K562 (cell line): ENCODE data around the gene ATP6V0E1. TPM values are rescaled to one million over a fixed set of nuclear protein-coding genes. Genes with fewer than 3 reads are reported as not detected.

Source experiments
- ATAC-seq: fragments of 200-7000 bp; cut with Tn5 transposase; 3 replicates; pipeline ENCODE4 v1.9.1; 2020; ENCODE audit warnings: moderate library complexity
- BruUV-seq: library from RNA; stranded (reverse); fragments of 400-500 nt; replicated peaks from 2 replicates; lab custom pipeline; 2021; lab: Mats Ljungman, UMichigan
- CTCF ChIA-PET: fragments of 300-600 bp; formaldehyde crosslinking; extraction: SDS; loops from one replicate; lab custom pipeline; 2021; ENCODE audit warnings: low intra/inter-chr PET ratio; lab: Yijun Ruan, JAX
- POLR2A ChIA-PET: fragments of 300-600, 350-650 bp; sonication (Branson Sonifier 250); formaldehyde crosslinking; extraction: SDS; loops from one replicate; lab custom pipeline; 2021; ENCODE audit warnings: antibody characterized with exemption, inconsistent platforms; lab: Yijun Ruan, JAX
- DNase-seq, 4 experiments: peaks; one replicate each; pipeline versions ENCODE4 v3.0.0 to v3.0.0-alpha.2; 2011 to 2018; ENCODE audit warnings: low spot score in 3 of 4, mixed read lengths in 3 of 4; ENCODE audit errors: extremely low read depth in 1 of 4
- FAIRE-seq: peaks from 2 replicates; lab custom pipeline; 2011; peaks lifted over from hg19 to GRCh38; lab: Jason Lieb, UNC
- H2AFZ ChIP-seq: 2 replicates; pipeline ENCODE4 v1.6.0; 2011; ENCODE audit warnings: low read depth, low read length, control low read depth, inconsistent platforms
- H3K27ac ChIP-seq: fragments of 200-600 bp; 3 replicates; pipeline ENCODE4 v1.8.0; 2011; ENCODE audit warnings: low read depth, mild to moderate bottlenecking, control low read depth, inconsistent platforms, low read length, moderate library complexity, mixed read lengths; ENCODE audit errors: extremely low read depth
- H3K27me3 ChIP-seq, 2 experiments: fragments of 300-600 bp in 1 of 2; 2 replicates in 1 of 2; 3 replicates in 1 of 2; pipeline versions ENCODE4 v1.6.0 to v1.8.0; 2011; ENCODE audit warnings: inconsistent platforms in 2 of 2, low read length in 2 of 2, mild to moderate bottlenecking in 1 of 2, mixed read lengths in 1 of 2, moderate library complexity in 1 of 2; ENCODE audit not compliant: control insufficient read depth in 2 of 2, insufficient read depth in 2 of 2
- H3K36me3 ChIP-seq: fragments of 300-600 bp; 3 replicates; pipeline ENCODE4 v1.8.0; 2011; ENCODE audit warnings: mild to moderate bottlenecking, low read length, inconsistent platforms; ENCODE audit not compliant: control insufficient read depth, insufficient read depth
- H3K4me1 ChIP-seq, 2 experiments: fragments of 200-600 bp in 1 of 2; replicated peaks in 1 of 2; 2 replicates in 1 of 2; 3 replicates in 1 of 2; pipeline versions ENCODE4 v1.5.1 to v1.8.0; 2011; ENCODE audit warnings: inconsistent platforms in 2 of 2, low read length in 2 of 2, mild to moderate bottlenecking in 1 of 2, mixed read lengths in 1 of 2, moderate library complexity in 1 of 2; ENCODE audit not compliant: control insufficient read depth in 2 of 2, insufficient read depth in 2 of 2
- H3K4me2 ChIP-seq: 2 replicates; pipeline ENCODE4 v1.6.1; 2011; ENCODE audit warnings: low read length, control low read depth, inconsistent platforms, mixed read lengths; ENCODE audit not compliant: insufficient read depth
- H3K4me3 ChIP-seq: fragments of 200-600 bp; sonication (generic), shearing (Covaris generic); 2 replicates; pipeline ENCODE4 v1.5.1; 2016; ENCODE audit warnings: control low read depth, inconsistent platforms
- H3K79me2 ChIP-seq: fragments of 200-600 bp; 3 replicates; pipeline ENCODE4 v1.8.0; 2011; ENCODE audit warnings: low read length, inconsistent platforms; ENCODE audit not compliant: control insufficient read depth, insufficient read depth
- H3K9ac ChIP-seq, 2 experiments: 2 replicates each; pipeline versions ENCODE4 v1.6.0 to v1.6.1; 2011; ENCODE audit warnings: low read depth in 2 of 2, low read length in 2 of 2, control low read depth in 1 of 2, inconsistent platforms in 1 of 2, mild to moderate bottlenecking in 1 of 2, mixed read lengths in 1 of 2; ENCODE audit not compliant: insufficient read depth in 1 of 2
- H3K9me1 ChIP-seq: one replicate; pipeline ENCODE4 v1.6.0; 2011; ENCODE audit warnings: inconsistent platforms, mild to moderate bottlenecking, low read length, moderate library complexity; ENCODE audit not compliant: control insufficient read depth, insufficient read depth
- H3K9me3 ChIP-seq: replicated peaks from 2 replicates; pipeline ENCODE4 v1.5.1; 2011; ENCODE audit warnings: low read depth, low read length, inconsistent platforms; ENCODE audit not compliant: control insufficient read depth, insufficient read depth
- H4K20me1 ChIP-seq: replicated peaks from 2 replicates; pipeline ENCODE4 v1.6.1; 2011; ENCODE audit warnings: low read length, inconsistent platforms, mixed read lengths; ENCODE audit not compliant: control insufficient read depth, insufficient read depth
- ARID2 ChIP-seq: fragments of 450-650 bp; IDR thresholded peaks from 2 replicates; pipeline ENCODE4 v1.6.1; 2017; ENCODE audit warnings: antibody characterized with exemption, mild to moderate bottlenecking
- CBFB ChIP-seq: sonication (generic); formaldehyde crosslinking; IDR thresholded peaks from 2 replicates; pipeline ENCODE4 v1.4.0; 2020; ENCODE audit warnings: mild to moderate bottlenecking, missing genetic modification reagents
- CBX2 ChIP-seq: fragments of 200-600 bp; sonication (generic); IDR thresholded peaks from one replicate; pipeline ENCODE4 v1.6.1; 2012; ENCODE audit warnings: mild to moderate bottlenecking, low read length, inconsistent platforms; ENCODE audit not compliant: insufficient read depth, poor library complexity, severe bottlenecking
- CBX3 ChIP-seq, 2 experiments: IDR thresholded peaks; 1 replicate in 1 of 2; 2 replicates in 1 of 2; pipeline ENCODE4 v1.6.1; 2012; ENCODE audit warnings: inconsistent platforms in 2 of 2, low read length in 2 of 2, borderline replicate concordance in 1 of 2, control low read depth in 1 of 2
- E2F1 ChIP-seq: sonication (generic); formaldehyde crosslinking; IDR thresholded peaks from 2 replicates; pipeline ENCODE4 v1.8.1; 2023; ENCODE audit warnings: mild to moderate bottlenecking, missing genetic modification reagents, moderate library complexity
- RBM22 ChIP-seq: fragments of 200-400 bp; formaldehyde crosslinking; IDR thresholded peaks from 2 replicates; pipeline ENCODE4 v1.6.1; 2018; ENCODE audit warnings: low read length, low read depth; ENCODE audit not compliant: poor library complexity, severe bottlenecking
- SMARCB1 ChIP-seq: IDR thresholded peaks from 2 replicates; pipeline ENCODE4 v1.6.1; 2011; ENCODE audit warnings: improper control_type of control experiment, low read depth; ENCODE audit not compliant: insufficient read length
- TSHZ1 ChIP-seq: fragments of 250-450 bp; sonication (Bioruptor Pico); IDR thresholded peaks from 2 replicates; pipeline ENCODE4 v1.4.0; 2020; ENCODE audit warnings: mild to moderate bottlenecking, moderate library complexity
- ZFX ChIP-seq: sonication (generic); formaldehyde crosslinking; IDR thresholded peaks from 2 replicates; pipeline ENCODE4 v1.8.0; 2022; ENCODE audit warnings: mild to moderate bottlenecking, missing genetic modification reagents, moderate library complexity
- ZNF778 ChIP-seq: fragments of 450-650 bp; formaldehyde crosslinking; IDR thresholded peaks from 2 replicates; pipeline ENCODE4 v1.4.0; 2020; ENCODE audit warnings: mild to moderate bottlenecking, moderate library complexity
- WGBS: fragments of 100-300 bp; shearing (Covaris generic); methylation state at CpG from one replicate; pipeline ENCODE4 v1.1.6; 2016; ENCODE audit warnings: low coverage, mixed read lengths; ENCODE audit not compliant: insufficient coverage; ENCODE audit errors: missing lambda C conversion rate; 5-methylcytosine and 5-hydroxymethylcytosine counted together
- in situ Hi-C: fragments of 300-500 bp; cut with MboI; formaldehyde crosslinking; loops from 4 replicates; pipeline ENCODE4 v1.15.0; 2018; ENCODE audit warnings: inconsistent platforms, mixed read lengths
- intact Hi-C: fragments of 100-400 bp; cut with micrococcal nuclease; formaldehyde crosslinking; loops from 2 replicates; pipeline ENCODE4 v1.14.2; 2022
- polyA plus RNA-seq, 8 experiments: library from polyadenylated mRNA; depleted of rRNA in 4 of 8; stranded (reverse) in 5 of 8; unstranded in 3 of 8; fragments of >200 nt; fragmentation: Nextera tagmentation in 2 of 8; fragmentation: Illumina TruSeq in 1 of 8; extraction: Ambion mirVana in 2 of 8; extraction: Trizol in 1 of 8; gene quantifications; 2 replicates each; pipeline versions ENCODE4 v1.2.1 to v1.2.3, GENCODE V29; 2011 to 2014; ENCODE audit warnings: inconsistent platforms in 1 of 8, missing spikeins in 1 of 8
- total RNA-seq, 7 experiments: library from RNA; depleted of rRNA in 6 of 7; stranded (reverse); fragments of >200 nt in 6 of 7; fragmentation: Illumina TruSeq in 2 of 7; extraction: Trizol in 2 of 7; gene quantifications; 2 replicates each; pipeline versions ENCODE4 v1.2.1 to v1.2.3, GENCODE V29; 2011 to 2021; ENCODE audit warnings: low replicate concordance in 1 of 7

The ATP6V0E1 gene
- total and polyA plus RNA-seq, 9 of the 15 experiments (the other 6 are each of a cell fraction or from before 2014, with no cell fraction given) = 63.8 to 395 (median 112) TPM

DNA sequence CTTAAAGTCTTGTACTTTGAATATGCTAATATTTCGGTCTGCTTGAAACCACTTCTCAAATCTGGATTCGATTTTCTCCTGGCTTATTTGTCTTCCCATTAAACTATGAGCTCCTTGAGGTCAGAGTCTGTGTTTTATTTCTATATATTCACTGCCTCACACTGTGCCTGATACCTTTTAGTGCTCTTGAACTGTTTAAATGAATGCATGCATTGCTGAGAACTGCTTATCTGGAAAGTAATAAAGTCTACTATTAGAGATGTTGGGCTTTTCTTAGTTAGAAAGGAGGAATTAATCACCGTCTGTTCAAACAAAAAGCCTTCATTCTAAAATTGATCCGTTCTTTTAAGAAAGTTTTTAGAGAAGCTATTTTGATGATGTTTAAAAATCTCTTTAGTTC lies 78.6 kb downstream of the ATP6V0E1 start:
- FAIRE-seq (no peak), ATAC-seq (no peak), DNase-seq (no peak)
- H3K36me3 ChIP-seq = no peaks in the 10 kb centered on the region
- intact Hi-C loops = no loop called here
- in situ Hi-C loops = no loop called here
- no peak overlapping the region for H3K4me3 ChIP-seq
- no peak overlapping the region for H3K4me2 ChIP-seq
- H3K79me2 ChIP-seq = peaks cover 17% of the 10 kb centered on the region
- no peaks in the 10 kb centered on the region for H3K27me3 ChIP-seq
- H2AFZ ChIP-seq = no peak overlapping the region
- POLR2A ChIA-PET = interaction anchor here (1.0 kb wide), 1 partner anchor 10 kb away, joined by 3 read pairs; no protein-coding TSS in a partner anchor
- no peaks in the 10 kb centered on the region for H3K9me1 ChIP-seq
- 59% methylated on average over 4 of the region's 4 CpGs for WGBS
- peaks cover 0 to 5% of the 10 kb centered on the region in 2 experiments; a peak in 1 of 5 replicates for H3K4me1 ChIP-seq
- TF ChIP-seq ZFX = no peak
- no peak for TF ChIP-seq CBX2
- no peak for TF ChIP-seq RBM22
- TF ChIP-seq E2F1 (CRISPR knock-in tag) = no peak
- H3K9ac ChIP-seq = no peak overlapping the region
- H3K9me3 ChIP-seq = no peaks in the 10 kb centered on the region
- H3K27ac ChIP-seq = no peak overlapping the region
- CTCF ChIA-PET = no interaction called here
- H4K20me1 ChIP-seq = no peaks in the 10 kb centered on the region
- no TSS peak for BruUV-seq

DNA sequence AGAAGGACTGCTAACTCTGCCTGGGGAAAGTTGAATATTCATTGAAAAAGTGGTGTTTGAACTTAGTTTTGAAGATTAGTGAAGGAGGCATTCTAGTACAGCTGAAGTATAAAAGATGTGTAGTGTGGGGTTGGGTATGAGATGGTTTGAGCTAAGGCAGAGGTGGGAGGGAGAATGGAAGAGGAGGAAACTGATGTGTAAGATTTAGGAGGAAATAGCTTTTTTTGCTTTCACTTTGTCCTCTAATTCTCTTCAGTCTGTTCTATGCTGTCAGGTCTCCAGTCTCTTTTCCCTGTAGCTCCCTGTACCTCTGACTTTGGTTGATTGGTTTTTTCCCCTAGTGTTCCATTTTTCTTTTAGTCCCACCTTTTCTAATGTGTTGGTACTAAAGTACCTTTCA lies 81.6 kb downstream of the ATP6V0E1 start:
- H3K4me3 ChIP-seq = no peak overlapping the region
- ATAC-seq = no peak
- TF ChIP-seq TSHZ1 (CRISPR knock-in tag) (no peak), SMARCB1 (no peak), CBFB (CRISPR knock-in tag) (no peak), ARID2 (no peak), CBX3 (IDR thresholded peaks at IDR 0.05; ENCODE audit: borderline replicate concordance in 1 of 2, low read length in 2 of 2) (no peak), ZNF778 (CRISPR knock-in tag) (no peak)

More for the DNA sequence above, 81.6 kb downstream of the ATP6V0E1 start:
- no peaks in the 10 kb centered on the region for H4K20me1 ChIP-seq
- FAIRE-seq = no peak
- intact Hi-C loops (no loop called here), in situ Hi-C loops (no loop called here)
- H3K27me3 ChIP-seq = no peaks in the 10 kb centered on the region
- DNase-seq = no peak
- POLR2A ChIA-PET = interaction anchor here (0.6 to 1.1 kb wide), 2 partner anchors 13 to 15 kb away, joined by 3 read pairs; no protein-coding TSS in a partner anchor
- H3K9me3 ChIP-seq = no peaks in the 10 kb centered on the region
- no TSS peak for BruUV-seq
- H3K9me1 ChIP-seq = no peaks in the 10 kb centered on the region
- H3K9ac ChIP-seq = no peak overlapping the region
- H3K4me1 ChIP-seq = no peaks in the 10 kb centered on the region
- H3K79me2 ChIP-seq = 0 out of 3 replicates have a peak, but pooled peaks cover 4% of the 10 kb centered on the region
- H3K36me3 ChIP-seq = no peaks in the 10 kb centered on the region
- H3K4me2 ChIP-seq = no peak overlapping the region
- H3K27ac ChIP-seq = no peak overlapping the region
- H2AFZ ChIP-seq = no peak overlapping the region
- CTCF ChIA-PET = no interaction called here
